NCI-H748 treated with DMSO at 0.1 percent for 48 hours (cell line): ENCODE data around the gene DDX6.
"Not testable (repeated sequence)": the region's sequence is repeated elsewhere in the genome, so short reads cannot be mapped to it uniquely, and the experiment has no call there.

ENCODE experiments used
- DNase-seq: peaks from one replicate; lab custom pipeline; 2025; lab: John Stamatoyannopoulos, UW

The DDX6 gene, protein sequence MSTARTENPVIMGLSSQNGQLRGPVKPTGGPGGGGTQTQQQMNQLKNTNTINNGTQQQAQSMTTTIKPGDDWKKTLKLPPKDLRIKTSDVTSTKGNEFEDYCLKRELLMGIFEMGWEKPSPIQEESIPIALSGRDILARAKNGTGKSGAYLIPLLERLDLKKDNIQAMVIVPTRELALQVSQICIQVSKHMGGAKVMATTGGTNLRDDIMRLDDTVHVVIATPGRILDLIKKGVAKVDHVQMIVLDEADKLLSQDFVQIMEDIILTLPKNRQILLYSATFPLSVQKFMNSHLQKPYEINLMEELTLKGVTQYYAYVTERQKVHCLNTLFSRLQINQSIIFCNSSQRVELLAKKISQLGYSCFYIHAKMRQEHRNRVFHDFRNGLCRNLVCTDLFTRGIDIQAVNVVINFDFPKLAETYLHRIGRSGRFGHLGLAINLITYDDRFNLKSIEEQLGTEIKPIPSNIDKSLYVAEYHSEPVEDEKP

GRCh38 chr11:118791111-118791960 lies at the start of gene DDX6:
DDX6 (minus strand) TSS chr11:118791164; CDS start chr11:118786251, 4,913 bp downstream.
- peak; percentile 44 for DNase-seq

DNA sequence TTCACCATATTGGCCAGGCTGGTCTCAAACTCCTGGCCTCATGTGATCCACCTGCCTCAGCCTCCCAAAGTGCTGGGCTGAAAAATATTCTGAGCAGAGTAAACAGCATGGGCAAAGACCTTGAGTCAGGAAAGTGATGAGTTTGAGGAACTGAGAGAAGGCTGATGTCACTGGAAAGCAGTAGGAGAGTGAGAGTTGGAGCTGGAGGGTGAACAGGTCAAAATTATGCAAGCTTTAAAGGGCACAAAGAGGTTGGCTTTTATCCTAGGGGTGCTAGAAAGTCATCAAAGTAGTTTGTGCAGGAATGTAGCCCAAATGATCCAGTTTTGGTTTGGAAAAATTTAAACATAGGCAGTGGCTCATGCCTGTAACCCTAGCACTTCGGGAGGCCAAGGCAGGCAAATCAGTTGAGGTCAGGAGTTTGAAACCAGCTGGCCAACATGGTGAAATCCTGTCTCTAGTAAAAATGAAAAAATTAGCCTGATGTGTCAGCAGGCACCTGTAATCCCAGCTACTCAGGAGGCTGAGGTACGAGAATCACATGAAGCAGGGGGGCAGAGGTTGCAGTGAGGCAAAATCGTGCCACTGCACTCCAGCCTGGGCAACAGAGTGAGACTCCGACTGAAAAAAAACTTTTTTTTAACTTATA lies 48.1 kb upstream of the DDX6 start:
- DNase-seq = no peak

DNA sequence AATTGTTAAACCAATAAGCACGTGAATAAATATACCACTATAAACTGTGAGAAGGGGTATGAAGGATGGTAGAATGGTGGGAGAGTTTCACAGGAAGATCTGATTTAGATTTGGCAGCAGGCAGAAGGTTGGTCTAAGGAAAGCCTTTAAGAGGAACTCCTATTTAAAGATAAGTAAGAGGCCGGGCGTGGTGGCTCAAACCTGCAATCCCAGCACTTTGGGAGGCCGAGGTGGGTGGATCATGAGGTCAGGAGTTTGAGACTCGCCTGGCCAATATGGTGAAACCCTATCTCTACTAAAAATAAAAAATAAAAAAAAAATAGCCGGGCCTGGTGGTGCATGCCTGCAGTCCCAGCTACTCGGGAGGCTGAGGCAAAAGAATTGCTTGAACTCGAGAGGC lies 46.9 kb upstream of the DDX6 start:
- DNase-seq = no peak

- DNase-seq = no peak
These were observed 43.6 kb upstream of the DDX6 start for GRCh38 chr11:118834427-118835028.

GRCh38 chr11:118827118-118827517 lies 36.2 kb upstream of the DDX6 start:
- no peak for DNase-seq

DNA sequence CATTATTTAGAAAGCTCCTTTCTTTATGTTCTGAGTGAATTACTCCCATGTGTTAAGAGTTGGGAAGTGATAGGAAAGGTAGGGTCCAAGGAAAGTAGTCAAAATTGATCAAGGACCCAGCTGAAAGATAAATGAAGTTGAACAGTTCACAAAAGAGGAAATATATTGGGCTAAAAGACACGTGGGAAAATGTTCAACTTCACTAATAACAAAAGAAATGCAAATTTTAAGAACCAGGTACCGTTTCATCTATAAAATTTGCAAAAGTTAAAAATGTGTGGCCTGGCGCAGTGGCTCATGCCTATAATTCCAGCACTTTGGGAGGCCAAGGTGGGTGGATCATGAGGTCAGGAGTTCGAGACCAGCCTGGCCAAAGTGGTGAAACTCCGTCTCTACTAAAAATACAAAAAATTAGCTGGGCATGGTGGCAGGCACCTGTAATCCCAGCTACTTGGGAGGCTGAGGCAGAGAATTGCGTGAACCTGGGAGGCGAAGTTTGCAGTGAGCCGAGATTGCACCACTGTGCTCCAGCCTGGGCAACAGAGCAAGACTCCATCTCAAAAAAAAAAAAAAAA lies 32.1 kb upstream of the DDX6 start:
- not testable (repeated sequence) for DNase-seq

GRCh38 chr11:118820412-118821357 lies 29.7 kb upstream of the DDX6 start:
- no peak for DNase-seq

GRCh38 chr11:118820025-118820379 lies 29.0 kb upstream of the DDX6 start:
- DNase-seq = not testable (repeated sequence)

GRCh38 chr11:118819334-118820024 lies 28.5 kb upstream of the DDX6 start:
- DNase-seq = no peak

DNA sequence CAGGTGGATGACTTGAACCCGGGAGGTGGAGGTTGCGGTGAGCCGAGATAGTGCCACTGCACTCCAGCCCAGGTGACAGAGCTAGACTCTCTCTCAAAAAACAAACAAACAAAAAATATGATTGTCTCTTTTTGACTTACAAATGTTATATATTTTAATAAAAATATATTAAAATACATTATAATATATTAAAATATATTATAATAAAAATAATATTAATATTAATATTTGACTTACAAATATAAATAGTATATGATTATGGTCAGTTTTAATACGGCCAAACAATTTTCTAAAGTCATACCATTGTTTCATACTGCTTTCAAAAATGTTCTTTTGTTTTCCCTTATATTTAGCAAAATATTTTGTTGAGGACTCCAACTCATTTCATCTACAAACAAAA lies 27.2 kb upstream of the DDX6 start:
- DNase-seq = no peak

- no peak for DNase-seq
These were observed 22.6 kb upstream of the DDX6 start for GRCh38 chr11:118813551-118813950.

- no peak for DNase-seq
These were observed 21.5 kb upstream of the DDX6 start for GRCh38 chr11:118812485-118812884.

DNA sequence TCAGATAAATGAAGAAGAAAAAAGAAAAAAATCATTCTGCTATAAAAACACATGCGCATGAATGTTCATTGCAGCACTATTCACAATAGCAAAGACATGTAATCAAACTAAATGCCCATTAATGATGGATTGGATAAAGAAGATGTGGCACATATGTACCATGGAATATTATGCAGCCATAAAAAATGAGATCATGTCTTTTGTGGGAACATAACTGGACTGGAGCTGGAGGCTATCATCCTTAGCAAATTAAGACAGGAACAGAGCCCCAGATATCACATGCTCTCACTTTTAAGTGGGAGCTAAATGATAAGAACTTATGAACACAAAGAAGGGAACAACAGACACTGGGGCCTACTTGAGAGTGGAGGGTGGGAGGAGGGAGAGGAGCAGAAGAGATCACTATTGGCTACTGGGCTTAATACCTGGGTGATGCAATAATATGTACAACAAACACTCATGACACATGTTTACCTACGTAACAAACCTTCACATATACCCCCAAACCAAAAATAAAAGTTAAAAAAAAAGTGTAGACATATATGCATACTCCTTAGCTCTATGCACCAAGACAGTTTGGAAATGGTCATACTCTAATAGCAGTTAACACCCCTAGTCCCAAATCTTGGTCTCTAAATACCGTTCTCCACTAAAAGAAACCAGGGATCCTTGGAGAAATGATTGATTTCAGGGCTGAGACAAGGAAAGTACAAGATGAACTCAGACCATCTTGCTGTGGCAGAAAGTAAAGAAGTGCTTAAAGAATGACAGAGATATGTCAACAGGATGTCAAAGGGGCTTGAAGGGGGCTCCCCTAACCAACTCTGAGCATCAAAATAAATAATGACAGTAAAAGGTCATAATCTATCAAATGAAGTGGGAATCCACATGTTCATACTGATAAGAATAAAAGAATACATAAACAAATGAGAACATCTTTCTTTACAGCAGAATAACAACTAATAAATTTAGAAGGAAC lies 17.1 kb upstream of the DDX6 start:
- no peak for DNase-seq

DNA sequence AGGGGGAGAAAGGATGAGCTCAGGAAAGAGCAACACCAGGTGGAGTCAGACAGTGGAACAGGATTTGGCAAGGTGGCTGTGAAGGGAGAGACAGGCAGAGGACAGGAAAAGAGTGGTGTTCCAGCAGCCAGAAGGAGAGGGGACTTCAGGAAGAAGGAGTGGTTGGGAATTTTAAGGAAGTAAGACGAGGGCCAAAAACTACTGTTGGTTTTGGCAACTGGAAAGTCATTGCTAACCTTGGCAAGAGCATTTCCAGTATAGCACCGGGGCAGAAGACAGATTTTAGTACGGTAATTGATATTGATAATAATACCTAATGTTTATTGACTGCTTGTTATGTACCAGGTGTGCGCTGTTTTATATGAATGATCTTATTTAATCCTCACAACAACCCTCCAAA lies 15.4 kb upstream of the DDX6 start:
- DNase-seq = no peak

DNA sequence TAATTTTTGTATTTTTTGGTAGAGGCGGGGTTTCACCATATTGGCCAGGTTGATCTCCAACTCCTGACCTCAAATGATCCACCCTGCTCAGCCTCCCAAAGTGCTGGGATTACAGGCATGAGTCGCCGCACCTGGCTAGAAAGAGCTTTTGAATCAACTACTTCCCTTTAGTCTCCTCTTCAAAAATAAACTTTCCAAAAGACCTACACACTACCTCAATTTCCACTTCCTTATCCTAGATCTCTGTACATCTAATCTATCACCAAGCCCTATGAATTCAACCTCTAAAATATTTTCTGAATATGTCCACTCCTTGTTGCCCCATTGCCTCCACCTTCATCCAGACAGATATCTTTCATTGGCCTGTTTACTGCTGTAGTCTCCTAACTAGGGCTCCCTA lies 13.1 kb upstream of the DDX6 start:
- DNase-seq = no peak

GRCh38 chr11:118799372-118799771 lies 8.4 kb upstream of the DDX6 start:
- no peak for DNase-seq

DNA sequence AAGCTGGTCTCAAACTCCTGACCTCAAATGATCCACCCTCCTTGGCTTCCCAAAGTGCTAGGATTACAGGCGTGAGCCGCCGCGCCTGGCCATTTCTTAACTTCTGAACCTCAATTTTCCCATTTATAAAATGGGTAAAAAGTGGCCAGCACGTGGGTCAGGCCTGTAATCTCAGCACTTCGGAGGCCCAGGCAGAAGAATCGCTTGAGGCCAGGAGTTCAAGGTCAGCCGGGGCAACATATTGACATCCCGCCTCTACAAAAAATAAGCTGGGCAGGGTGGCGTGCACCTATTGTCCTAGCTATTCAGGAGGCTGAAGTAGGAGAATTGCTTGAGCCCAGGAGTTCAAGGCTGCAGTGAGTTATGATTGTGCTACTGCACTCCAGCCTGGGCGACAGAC lies 6.5 kb upstream of the DDX6 start:
- DNase-seq = no peak

- DNase-seq = no peak
These were observed 1.7 kb upstream of the DDX6 start for GRCh38 chr11:118792570-118793124.
